ENCODE measurements around the gene ANO6.
"Not testable (repeated sequence)": the region's sequence is repeated elsewhere in the genome, so short reads cannot be mapped to it uniquely, and the experiment has no call there.

ANO6 gene

DNA sequence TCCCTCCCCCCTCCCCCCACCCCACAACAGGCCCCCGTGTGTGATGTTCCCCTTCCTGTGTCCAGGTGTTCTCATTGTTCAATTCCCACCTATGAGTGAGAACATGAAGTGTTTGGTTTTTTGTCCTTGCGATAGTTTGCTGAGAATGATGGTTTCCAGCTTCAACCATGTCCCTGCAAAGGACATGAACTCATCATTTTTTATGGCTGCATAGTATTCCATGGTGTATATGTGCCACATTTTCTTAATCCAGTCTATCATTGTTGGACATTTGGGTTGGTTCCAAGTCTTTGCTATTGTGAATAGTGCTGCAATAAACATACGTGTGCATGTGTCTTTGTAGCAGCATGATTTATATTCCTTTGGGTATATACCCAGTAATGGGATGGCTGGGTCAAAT, 101.4 kb downstream of the ANO6 start:
- DNase-seq: not testable (repeated sequence)

- DNase-seq: no peak
Observed at GRCh38 chr12:45322810-45323209, 106.9 kb downstream of the ANO6 start.

DNA sequence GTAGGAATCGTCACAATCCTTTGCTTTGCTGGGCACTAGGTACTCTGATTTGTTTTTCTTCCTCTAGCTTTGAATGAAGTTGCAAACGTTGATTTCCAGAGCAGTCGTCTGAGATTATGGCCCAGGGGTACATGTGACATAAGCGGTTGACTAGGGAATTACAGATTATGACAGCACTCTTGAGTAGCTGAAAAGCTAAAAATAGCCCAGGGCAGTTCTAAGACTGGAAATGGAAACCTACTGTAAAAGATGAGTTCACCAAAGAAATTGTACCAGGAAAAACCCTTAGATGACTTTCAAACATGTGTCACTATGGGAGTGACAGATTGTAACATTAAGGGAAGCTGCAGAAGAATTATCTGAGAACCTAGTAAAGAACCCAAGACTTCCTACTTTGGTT, 108.5 kb downstream of the ANO6 start:
- no peak for DNase-seq

DNA sequence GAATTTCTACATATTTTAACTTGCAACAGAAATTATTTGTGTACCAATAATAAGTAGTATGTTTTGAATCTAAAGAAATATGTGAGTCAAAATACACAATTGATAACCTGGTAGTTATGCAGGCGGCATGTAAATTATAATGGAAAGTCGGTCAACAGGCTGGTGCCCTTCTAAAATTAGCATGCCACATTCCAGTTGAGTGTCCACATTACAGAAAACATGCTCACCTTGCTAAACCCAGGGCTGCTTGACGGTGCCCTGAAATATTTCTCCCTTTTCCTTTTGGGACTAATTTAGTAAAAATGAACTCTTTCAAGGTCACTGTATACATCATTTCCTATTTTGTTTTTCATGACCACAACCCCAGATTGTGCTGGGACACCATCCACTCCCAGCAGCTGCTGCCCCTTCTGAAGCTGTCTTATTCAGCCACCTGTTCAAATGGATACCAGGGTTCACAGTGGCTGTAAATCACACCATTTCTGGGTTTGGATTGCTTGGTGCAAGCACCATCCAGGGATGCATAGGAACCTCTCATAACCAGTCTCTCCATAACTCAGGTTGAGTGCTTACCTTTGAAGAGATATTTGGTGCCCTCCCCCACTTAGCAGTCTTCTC, 110.6 kb downstream of the ANO6 start:
- DNase-seq: no peak

- DNase-seq: no peak
Observed at GRCh38 chr12:45327823-45328383, 112.0 kb downstream of the ANO6 start.

GRCh38 chr12:45329238-45329637, 113.3 kb downstream of the ANO6 start:
- DNase-seq: no peak

DNA sequence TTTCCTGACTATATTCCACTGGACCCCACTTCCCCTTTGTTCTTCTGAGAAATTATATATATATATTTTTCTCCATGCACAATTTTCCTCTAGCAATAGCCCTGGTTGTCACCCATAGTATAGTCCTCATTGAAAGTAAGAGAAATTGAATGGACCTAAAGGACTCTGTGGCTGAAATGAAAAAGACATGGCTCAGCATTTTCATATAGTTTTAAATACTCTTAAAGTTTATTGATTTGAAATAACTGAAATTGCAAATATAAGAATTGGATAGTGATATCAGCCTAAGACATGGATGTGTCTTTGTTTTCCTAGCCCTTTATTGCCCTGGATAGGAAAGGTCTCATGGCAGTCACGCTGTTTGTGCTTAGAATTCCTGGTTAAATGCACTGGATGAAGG, 113.8 kb downstream of the ANO6 start:
- DNase-seq: no peak

GRCh38 chr12:45331552-45331951, 115.7 kb downstream of the ANO6 start:
- DNase-seq: no peak

DNA sequence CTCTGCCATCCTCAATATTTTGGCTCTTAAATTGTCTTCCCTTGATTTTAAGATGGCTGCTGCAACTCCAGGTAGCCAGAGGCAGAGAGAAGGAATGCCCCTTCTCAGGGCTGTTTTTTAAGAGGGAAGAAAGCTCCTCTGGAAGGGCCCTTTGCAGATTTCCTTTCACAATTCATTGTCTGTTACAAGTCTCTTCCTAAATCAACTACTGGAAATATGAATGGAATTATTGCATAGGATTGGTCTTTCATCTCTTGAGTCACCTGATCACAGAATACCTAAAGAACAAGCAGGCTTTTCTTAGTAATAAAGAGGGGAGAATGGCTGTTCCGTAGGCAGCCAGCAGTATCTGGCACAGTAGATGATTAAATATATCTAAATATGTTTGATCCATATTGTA, 118.5 kb downstream of the ANO6 start:
- no peak for DNase-seq

- DNase-seq: no peak
Observed at GRCh38 chr12:45336331-45336730, 120.4 kb downstream of the ANO6 start.

DNA sequence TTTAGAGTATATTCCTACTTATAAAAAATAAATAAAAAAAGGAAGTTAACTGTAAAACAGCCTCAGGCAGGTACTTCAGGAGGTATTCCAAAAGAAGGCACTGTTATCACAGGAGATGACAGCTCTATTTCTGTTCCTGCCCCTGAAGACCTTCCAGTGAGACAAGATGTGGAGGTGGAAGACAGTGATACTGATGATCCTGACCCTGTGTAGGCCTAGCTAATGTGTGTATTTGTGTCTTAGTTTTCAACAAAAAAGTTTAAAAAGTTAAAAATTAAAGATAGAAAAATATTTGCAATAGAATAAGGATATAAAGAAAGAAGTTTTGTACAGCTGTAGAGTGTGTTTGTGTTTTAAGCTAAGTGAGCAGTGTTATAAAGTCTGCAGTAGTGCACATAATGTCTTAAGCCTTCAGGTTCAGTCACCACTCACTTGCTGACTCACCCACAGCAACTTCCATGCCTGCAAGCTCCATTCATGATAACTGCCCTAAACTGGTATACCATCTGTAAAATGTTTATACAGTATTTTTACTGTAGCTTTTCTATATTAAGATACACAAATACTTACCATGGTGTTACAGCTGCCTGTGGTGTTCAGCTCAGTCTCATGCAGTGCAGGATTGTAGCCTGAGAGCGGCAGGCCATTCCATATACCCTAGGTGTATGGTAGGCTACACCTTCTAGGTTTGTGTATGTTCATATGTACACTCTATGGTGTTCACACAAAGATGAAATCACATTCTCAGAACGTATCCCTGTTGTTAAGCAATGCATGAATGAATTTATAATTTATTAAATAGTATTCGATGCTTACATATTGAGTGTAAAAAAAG, 121.1 kb downstream of the ANO6 start:
- DNase-seq: no peak

DNA sequence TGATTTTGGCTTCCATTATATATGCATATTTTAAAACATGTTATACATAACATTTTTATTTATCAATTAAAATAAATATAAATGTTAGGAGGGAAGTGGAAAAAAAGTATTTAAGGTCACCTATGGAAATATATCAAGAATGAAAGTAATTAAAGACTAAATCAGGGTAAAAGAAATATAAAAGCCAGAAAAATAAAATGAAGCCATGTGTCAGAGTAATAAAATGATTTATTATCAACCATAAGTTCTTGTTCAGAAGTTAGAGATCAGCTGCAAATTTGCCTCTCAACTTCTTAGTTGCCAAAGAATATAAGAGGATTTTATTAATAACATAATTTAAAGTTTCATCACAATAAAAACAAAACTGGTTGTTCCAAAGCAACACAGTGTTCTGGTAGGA, 121.9 kb downstream of the ANO6 start:
- no peak for DNase-seq

- no peak for DNase-seq
Observed at GRCh38 chr12:45338272-45338671, 122.4 kb downstream of the ANO6 start.

- DNase-seq: no peak
Observed at GRCh38 chr12:45339035-45339434, 123.1 kb downstream of the ANO6 start.

- no peak for DNase-seq
Observed at GRCh38 chr12:45342171-45342570, 126.3 kb downstream of the ANO6 start.

DNA sequence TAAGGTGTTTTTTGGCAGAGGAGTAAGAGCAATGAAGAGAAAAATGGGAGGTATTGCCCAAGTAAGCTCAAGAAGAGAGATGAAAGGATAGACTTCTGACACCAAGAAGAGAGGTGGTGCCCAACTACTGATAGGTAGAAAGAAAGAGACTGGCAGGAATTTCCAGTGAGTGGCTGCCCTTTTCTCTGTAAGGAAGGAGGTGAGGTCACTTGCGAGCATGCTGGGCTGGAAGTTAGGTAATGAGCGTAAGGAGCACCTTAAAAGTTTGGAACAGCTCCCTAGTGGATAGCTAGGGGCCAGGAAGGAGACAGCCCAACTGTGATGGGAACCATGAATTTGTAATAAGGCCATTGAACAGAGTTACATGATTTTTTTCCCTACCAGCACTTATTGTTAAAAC, 127.0 kb downstream of the ANO6 start:
- DNase-seq: no peak

DNA sequence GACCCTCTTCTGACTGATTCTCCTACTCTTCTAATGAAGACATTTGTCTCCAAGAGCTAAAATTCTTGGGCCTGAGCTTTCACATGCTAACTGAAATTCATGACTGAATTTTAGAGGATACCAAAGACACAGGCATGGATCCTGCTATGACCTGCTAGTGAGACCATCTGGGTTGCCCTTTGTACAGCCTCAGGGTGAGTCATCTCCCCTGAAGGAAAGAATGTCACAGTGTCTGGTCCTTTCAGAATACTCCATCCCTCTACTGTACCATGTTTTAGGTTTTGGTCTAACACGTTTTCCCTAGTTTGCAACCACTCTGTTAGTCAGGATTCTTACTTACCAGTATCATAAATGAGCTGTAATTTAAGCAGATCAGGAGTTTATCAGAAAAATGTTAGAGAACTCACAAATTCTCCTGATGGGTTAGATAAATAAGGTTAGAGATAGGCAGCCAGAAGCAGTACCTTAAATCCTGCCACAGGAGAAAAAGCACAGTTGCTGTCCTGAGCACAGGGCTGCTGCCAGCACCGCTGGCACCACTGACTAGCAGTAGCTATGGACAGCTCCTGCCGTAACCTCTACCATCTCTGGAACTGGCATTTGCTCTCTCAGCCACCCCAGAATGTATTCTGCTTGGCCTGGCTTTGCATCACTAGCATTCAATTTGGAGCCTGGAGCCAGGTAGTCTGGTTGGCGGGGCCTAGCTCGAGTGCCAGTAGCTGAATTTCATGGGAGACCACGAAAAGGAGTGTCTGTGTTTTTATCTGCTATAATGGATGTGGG, 127.6 kb downstream of the ANO6 start:
- no peak for DNase-seq

DNA sequence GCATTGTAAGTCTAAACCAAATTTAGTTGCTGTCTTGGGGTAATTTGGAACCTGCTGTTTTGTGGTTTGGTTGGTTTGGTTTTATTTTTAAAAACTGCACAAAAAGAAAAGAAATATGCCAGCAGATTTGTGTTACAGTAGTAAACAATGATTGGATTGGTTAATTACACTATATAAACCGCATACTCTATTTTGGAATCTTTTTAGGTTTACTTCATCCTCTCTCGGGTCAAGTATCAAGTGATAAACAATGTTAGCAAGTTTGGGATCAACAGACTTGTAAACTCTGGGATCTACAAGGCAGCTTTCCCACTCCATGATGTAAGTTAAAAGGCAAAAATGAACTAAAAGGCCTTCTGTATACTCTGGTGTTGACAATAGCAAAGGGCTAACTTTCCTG, 132.4 kb downstream of the ANO6 start:
- DNase-seq: no peak

DNA sequence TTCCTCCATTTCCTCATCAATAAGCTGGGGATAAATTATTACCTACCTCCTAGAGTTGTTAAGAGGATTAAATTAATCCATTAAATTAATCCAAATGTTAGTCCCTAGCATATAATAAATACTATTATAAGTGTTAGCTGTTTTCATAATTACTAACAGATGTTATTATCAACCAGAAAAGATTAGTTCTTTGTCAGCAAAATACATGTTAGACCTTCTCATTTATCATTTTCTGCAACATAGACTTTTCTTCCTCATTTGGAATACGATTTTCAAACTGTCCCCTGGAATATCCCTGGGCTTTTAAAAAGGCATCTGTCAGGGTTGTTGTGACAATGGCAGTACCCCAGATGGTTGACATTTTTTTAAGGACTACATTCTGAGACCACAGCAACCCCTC, 133.1 kb downstream of the ANO6 start:
- no peak for DNase-seq

GRCh38 chr12:45349916-45350315, 134.0 kb downstream of the ANO6 start:
- DNase-seq: no peak

GRCh38 chr12:45350861-45351260, 135.0 kb downstream of the ANO6 start:
- no peak for DNase-seq

GRCh38 chr12:45351921-45352670, 136.2 kb downstream of the ANO6 start:
- DNase-seq: no peak

- DNase-seq: no peak
Observed at GRCh38 chr12:45353944-45354343, 138.0 kb downstream of the ANO6 start.
